AG04450 (cell line): Measurements from ENCODE around the gene FNDC3B. TPM values are rescaled to one million over a fixed set of nuclear protein-coding genes. Genes with fewer than 3 reads are reported as not detected.

ENCODE experiments used
- CTCF ChIA-PET: fragments of 300-600, 350-600 bp; formaldehyde crosslinking; extraction: SDS; loops from one replicate; lab custom pipeline; 2022; ENCODE audit warnings: antibody characterized with exemption, inconsistent platforms; lab: Charles Lee
- POLR2A ChIA-PET: fragments of 350-600 bp; formaldehyde crosslinking; extraction: SDS; loops from one replicate; lab custom pipeline; 2021; ENCODE audit warnings: antibody characterized with exemption, inconsistent platforms; lab: Yijun Ruan, JAX
- DNase-seq: peaks from one replicate; pipeline ENCODE4 v3.0.0-alpha.2; 2011; ENCODE audit warnings: low read depth, low spot score
- H3K27ac ChIP-seq: one replicate; pipeline ENCODE4 v1.5.1; 2012; ENCODE audit warnings: low read depth, low read length, control low read depth
- H3K27me3 ChIP-seq: one replicate; pipeline ENCODE4 v1.6.0; 2012; ENCODE audit warnings: low read length; ENCODE audit not compliant: control insufficient read depth, insufficient read depth
- H3K4me3 ChIP-seq: 2 replicates; pipeline ENCODE4 v1.5.1; 2011; ENCODE audit warnings: mild to moderate bottlenecking, low read depth, low read length, control low read depth
- H3K9me3 ChIP-seq: 2 replicates; pipeline ENCODE4 v1.5.1; 2012; ENCODE audit warnings: low read length; ENCODE audit not compliant: control insufficient read depth, insufficient read depth
- polyA plus RNA-seq: library from polyadenylated mRNA; depleted of rRNA; stranded (reverse); fragments of >200 nt; gene quantifications from 2 replicates; pipeline ENCODE4 v1.2.3, GENCODE V29; 2011
- TF ChIP-seq, protein P1 (sequence below): IDR thresholded peaks from 2 replicates; pipeline ENCODE4 v1.5.1; 2011; ENCODE audit warnings: low read depth, low read length, control low read depth, inconsistent platforms

Gene FNDC3B
- polyA plus RNA-seq, 1 experiment: 39.5 TPM

DNA sequence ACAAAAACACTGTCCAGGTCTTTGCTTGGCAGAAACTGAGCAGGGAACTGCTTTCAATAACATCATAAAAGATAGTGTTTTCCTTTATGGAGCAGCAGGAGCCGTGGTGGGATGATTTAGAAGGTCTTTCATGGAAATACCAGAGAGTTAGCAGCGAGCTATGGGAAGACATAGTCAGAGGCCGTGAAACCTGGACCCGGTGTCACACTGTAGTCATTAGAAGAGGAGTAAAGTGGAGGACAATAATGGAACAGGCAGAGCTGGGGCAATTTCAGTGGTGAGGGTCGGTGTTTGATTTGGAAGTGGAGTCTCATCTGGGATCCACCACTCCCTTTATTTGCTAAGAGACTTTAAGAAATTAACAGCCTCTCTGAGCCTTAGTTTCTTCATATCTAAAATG lies 351.4 kb downstream of the FNDC3B start:
- DNase-seq: no peak
- TF ChIP-seq, protein P1, sequence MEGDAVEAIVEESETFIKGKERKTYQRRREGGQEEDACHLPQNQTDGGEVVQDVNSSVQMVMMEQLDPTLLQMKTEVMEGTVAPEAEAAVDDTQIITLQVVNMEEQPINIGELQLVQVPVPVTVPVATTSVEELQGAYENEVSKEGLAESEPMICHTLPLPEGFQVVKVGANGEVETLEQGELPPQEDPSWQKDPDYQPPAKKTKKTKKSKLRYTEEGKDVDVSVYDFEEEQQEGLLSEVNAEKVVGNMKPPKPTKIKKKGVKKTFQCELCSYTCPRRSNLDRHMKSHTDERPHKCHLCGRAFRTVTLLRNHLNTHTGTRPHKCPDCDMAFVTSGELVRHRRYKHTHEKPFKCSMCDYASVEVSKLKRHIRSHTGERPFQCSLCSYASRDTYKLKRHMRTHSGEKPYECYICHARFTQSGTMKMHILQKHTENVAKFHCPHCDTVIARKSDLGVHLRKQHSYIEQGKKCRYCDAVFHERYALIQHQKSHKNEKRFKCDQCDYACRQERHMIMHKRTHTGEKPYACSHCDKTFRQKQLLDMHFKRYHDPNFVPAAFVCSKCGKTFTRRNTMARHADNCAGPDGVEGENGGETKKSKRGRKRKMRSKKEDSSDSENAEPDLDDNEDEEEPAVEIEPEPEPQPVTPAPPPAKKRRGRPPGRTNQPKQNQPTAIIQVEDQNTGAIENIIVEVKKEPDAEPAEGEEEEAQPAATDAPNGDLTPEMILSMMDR: no peak
- CTCF ChIA-PET: interaction anchor here (1.1 kb wide), 1 partner anchor 86 kb away, joined by 3 read pairs; no protein-coding TSS in a partner anchor
- Histone ChIP-seq H3K9me3 (no peaks in the 10 kb centered on the region), H3K27ac (no peak overlapping the region), H3K4me3 (no peak overlapping the region), H3K27me3 (no peaks in the 10 kb centered on the region)
- POLR2A ChIA-PET: no interaction called here

DNA sequence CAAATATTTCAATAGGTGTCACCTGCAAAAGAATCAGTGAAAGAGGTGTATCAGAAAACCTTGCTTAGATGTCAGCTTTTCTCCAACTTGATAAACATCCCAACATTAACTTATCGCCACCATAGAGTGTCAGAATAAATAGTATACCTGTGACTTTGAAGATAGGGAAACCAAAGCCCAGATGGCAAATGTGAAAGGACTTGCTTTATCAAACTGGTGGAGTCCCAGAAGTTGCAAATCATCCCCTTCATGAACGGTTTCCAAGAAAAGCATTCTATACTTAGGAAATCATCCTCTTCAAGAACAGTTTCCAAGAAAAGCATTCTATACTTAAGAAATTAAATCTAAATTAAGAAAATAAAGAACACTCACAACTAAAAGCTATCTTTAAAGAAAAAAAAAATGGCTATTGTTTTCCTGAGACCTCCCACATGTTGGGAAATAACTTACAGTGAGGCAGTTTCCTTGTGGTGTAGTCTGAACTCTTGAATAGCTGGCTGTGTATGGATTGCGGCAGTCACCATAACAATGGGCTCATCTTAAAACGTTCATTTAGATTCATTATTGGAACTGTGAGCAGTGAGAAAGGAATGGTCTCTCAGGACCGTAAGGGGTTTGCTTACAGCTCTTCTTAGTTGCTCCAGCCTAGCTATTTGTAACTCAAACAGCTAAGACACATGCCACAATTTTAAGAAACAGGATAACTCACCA lies 352.4 kb downstream of the FNDC3B start:
- Histone ChIP-seq H3K9me3 (no peaks in the 10 kb centered on the region), H3K4me3 (no peak overlapping the region), H3K27me3 (no peaks in the 10 kb centered on the region), H3K27ac (peak overlapping the region; percentile 47)
- CTCF ChIA-PET: no interaction called here
- peak; percentile 32 for DNase-seq
- POLR2A ChIA-PET: no interaction called here
- TF ChIP-seq, protein P1: no peak

DNA sequence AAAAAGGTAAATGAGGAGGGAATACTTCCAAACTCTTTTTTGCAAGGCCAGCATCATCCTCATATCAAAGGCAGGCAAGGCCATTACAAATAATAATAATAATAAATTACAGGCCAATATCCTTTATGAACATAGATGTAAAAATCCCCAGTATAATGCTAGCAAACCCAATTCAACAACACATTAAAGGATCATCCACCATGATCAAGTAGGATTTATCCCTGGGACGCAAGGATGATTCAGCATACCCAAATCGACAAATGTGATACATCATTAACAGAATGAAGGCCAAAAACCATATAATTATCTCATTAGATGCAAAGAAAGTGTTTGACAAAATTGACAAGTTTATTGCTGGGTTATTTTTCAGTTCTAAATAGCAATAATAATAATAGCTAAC lies 355.3 kb downstream of the FNDC3B start:
- POLR2A ChIA-PET: no interaction called here
- Histone ChIP-seq H3K9me3 (no peaks in the 10 kb centered on the region), H3K27me3 (no peaks in the 10 kb centered on the region), H3K27ac (no peak overlapping the region), H3K4me3 (no peak overlapping the region)
- no peak for DNase-seq
- TF ChIP-seq, protein P1: no peak
- CTCF ChIA-PET: no interaction called here

DNA sequence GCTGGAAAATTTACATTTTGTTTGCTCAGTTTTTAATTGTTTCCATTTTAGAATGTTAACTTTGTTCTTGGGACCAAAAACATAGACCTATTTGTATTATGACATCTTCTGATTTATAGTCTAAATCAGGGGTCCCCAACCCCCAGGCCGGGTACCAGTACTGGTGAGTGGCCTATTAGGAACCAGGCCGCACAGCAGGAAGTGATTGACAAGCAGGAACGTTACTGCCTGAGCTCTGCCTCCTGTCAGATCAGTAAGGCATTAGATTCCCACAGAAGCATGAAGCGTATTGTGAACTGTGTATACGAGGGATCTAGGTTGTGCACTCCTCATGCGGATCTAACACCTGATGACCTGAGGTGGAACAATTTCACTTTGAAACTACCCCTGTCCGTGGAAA lies 357.0 kb downstream of the FNDC3B start:
- H3K27me3 ChIP-seq: no peaks in the 10 kb centered on the region
- no peak for DNase-seq
- H3K27ac ChIP-seq: no peak overlapping the region
- H3K9me3 ChIP-seq: no peaks in the 10 kb centered on the region
- TF ChIP-seq, protein P1: no peak
- ChIA-PET CTCF (no interaction called here), POLR2A (no interaction called here)
- no peak overlapping the region for H3K4me3 ChIP-seq

DNA sequence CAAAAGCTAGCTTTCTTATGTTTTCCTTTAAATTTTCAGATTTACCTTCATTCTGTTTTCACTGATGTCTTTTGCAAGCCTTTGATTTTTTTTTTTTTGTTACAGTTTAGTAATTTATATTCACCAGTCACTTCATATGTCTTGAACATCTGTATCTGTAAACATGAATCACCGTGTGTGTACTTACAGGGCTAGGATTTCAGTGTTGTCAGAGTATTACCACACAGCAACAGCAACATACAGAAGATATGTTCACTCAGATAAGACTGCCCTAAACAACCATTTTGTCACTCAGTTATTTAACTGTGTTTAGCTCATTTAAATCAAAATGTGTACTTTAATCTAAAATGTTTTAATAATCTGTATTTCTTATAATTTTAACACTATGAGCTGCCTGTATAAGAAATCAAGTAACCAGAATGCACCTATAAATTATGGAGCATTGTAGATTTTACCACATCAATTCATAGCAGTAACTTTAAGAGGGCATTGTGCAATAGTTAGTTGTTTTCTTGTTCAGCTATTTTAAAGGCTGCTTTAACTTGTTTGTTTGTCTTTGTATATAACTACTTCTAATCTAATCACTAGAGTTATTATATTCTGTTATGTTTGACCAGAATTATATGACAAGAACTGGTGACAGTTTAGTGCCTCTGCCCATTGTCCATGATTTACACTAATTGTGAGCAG lies 358.5 kb downstream of the FNDC3B start:
- ChIA-PET POLR2A (interaction anchor here (0.6 kb wide), 1 partner anchor 421 kb away, joined by 3 read pairs; no protein-coding TSS in a partner anchor), CTCF (interaction anchor here (0.9 to 1.3 kb wide), 3 partner anchors 17 to 268 kb away, joined by 4 to 12 read pairs (median 5); no protein-coding TSS in a partner anchor)
- Histone ChIP-seq H3K27me3 (no peaks in the 10 kb centered on the region), H3K4me3 (no peak overlapping the region), H3K9me3 (no peaks in the 10 kb centered on the region), H3K27ac (no peak overlapping the region)
- DNase-seq: peak; percentile 46
- TF ChIP-seq, protein P1: no peak
